B cell (primary cell): ENCODE measurements around the gene MYRIP.

Experiments
- CTCF ChIP-seq: fragments of 200-600 bp; IDR thresholded peaks from one replicate; pipeline ENCODE4 v1.8.0; 2022; ENCODE audit warnings: antibody characterized with exemption, mild to moderate bottlenecking
- EZH2 ChIP-seq: IDR thresholded peaks from 2 replicates; pipeline ENCODE4 v1.6.1; 2012; ENCODE audit warnings: borderline replicate concordance, low read depth, mild to moderate bottlenecking, moderate library complexity, low read length; ENCODE audit not compliant: insufficient read depth, poor library complexity, severe bottlenecking

GRCh38 chr3:40055956-40056355 is 246.5 kb downstream of the MYRIP start:
- no peak for TF ChIP-seq CTCF
- TF ChIP-seq EZH2: no peak
